Measurements from ENCODE around the gene FAM171A2. TPM values are rescaled to one million over a fixed set of nuclear protein-coding genes. Genes with fewer than 3 reads are reported as not detected.
A peak's percentile ranks its signal among the peaks of the same experiment; 100 is the strongest.
"Not testable (repeated sequence)": the region's sequence is repeated elsewhere in the genome, so short reads cannot be mapped to it uniquely, and the experiment has no call there.

FAM171A2 gene
- total and polyA plus RNA-seq, 8 donors, result 0.24 to 1.3 (median 0.69) TPM

DNA sequence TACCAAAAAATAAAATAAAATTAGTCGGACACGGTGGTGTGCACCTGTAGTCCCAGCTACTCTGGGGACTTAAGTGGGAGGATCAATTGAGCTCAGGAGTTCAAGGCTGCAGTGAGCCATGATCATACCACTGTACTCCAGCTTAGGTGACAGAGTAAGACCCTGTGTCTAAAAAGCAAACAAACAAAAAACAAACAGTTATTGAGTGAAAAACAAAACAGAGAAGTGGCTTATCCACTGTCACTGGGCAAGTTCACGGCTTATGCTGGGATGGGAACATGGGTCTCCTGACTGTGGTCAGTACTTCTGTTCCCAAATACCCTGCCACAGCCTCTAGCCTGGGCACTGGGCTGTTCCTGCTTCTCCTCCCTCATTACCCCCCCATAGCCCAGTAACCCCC is 28.1 kb downstream of the FAM171A2 start:
- no peak for FAIRE-seq
- no peak overlapping the region for H3K27ac ChIP-seq
- ATAC-seq, result peak in 1 of 4 donors; percentile 58
- no peaks in the 10 kb centered on the region for H3K9me3 ChIP-seq
- no peak for DNase-seq
- H3K27me3 ChIP-seq, result no peaks in the 10 kb centered on the region
- intact Hi-C loops (cut with DNase I), result no loop called here
- H3K36me3 ChIP-seq, result no peaks in the 10 kb centered on the region
- WGBS, 2 donors, result 43 to 63% methylated on average over 3 of the region's 3 CpGs
- peaks cover 0 to 3% (median 0%) of the 10 kb centered on the region in 3 donors for H3K4me1 ChIP-seq
- TF ChIP-seq, protein P1, sequence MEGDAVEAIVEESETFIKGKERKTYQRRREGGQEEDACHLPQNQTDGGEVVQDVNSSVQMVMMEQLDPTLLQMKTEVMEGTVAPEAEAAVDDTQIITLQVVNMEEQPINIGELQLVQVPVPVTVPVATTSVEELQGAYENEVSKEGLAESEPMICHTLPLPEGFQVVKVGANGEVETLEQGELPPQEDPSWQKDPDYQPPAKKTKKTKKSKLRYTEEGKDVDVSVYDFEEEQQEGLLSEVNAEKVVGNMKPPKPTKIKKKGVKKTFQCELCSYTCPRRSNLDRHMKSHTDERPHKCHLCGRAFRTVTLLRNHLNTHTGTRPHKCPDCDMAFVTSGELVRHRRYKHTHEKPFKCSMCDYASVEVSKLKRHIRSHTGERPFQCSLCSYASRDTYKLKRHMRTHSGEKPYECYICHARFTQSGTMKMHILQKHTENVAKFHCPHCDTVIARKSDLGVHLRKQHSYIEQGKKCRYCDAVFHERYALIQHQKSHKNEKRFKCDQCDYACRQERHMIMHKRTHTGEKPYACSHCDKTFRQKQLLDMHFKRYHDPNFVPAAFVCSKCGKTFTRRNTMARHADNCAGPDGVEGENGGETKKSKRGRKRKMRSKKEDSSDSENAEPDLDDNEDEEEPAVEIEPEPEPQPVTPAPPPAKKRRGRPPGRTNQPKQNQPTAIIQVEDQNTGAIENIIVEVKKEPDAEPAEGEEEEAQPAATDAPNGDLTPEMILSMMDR (IDR thresholded peaks at IDR 0.05), result no peak
- no peak overlapping the region for H3K4me3 ChIP-seq

DNA sequence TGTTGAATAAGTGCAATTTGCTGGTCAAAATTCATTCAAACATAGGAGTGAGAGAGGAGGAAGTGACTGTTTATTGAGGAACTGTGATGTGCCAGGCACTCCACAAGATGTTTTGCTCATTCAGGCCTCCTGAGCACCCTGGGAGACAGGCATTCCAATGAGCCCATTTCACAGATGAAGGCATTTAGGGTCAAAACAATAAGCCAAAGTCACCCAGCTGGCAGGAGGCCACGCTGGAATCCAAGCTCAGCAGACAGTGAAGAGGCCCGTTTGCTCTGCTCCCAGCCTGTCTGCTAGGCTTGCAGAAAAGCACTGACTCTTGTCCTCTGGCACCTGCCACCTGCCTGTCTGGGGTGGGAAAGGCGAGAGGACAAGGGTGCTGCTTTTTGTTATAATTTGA is 28.9 kb downstream of the FAM171A2 start:
- FAIRE-seq (no peak), DNase-seq (no peak), ATAC-seq (peak in 1 of 4 donors; percentile 26)
- 41 to 53% methylated on average over 3 of the region's 3 CpGs for WGBS, 2 donors
- intact Hi-C loops (cut with DNase I), result loop anchor here in 1 of 3 donors (5.0 kb wide), 1 partner anchor 122 kb away; no protein-coding TSS in a partner anchor
- Histone ChIP-seq H3K36me3 (no peaks in the 10 kb centered on the region), H3K4me1 (peaks cover 0 to 3% (median 0%) of the 10 kb centered on the region in 3 donors), H3K27me3 (no peaks in the 10 kb centered on the region), H3K27ac (no peak overlapping the region), H3K4me3 (no peak overlapping the region), H3K9me3 (no peaks in the 10 kb centered on the region)
- TF ChIP-seq, protein P1 (IDR thresholded peaks at IDR 0.05), result no peak

DNA sequence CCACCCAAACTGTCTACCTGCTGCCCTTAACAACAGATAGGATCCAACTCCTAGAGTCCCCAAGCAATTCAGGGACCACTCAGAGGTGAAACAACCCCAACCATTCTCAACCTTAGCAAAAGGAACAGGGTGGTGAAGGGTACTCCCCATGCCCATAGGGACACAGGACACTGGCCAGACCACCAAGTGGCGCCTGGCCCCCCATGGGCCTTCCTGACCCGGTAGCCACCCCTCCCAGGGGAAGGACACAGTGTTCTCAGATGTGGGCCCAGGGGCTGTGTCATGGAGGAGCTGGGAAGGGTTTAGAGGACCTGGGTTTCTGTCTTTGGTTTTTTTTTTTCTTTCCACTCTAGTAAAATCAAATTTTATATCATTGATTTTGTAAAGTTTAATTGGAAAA is 29.3 kb downstream of the FAM171A2 start:
- no peaks in the 10 kb centered on the region for H3K9me3 ChIP-seq
- no peak overlapping the region for H3K27ac ChIP-seq
- ATAC-seq (no peak), FAIRE-seq (no peak), DNase-seq (no peak)
- H3K27me3 ChIP-seq, result no peaks in the 10 kb centered on the region
- no peaks in the 10 kb centered on the region for H3K36me3 ChIP-seq
- intact Hi-C loops (cut with DNase I), result loop anchor here in 1 of 3 donors (5.0 kb wide), 1 partner anchor 122 kb away; no protein-coding TSS in a partner anchor
- WGBS, 2 donors, result 44 to 46% methylated on average over 2 of the region's 2 CpGs
- TF ChIP-seq, protein P1 (IDR thresholded peaks at IDR 0.05), result no peak
- H3K4me3 ChIP-seq, result no peak overlapping the region
- H3K4me1 ChIP-seq, result peaks cover 0 to 3% (median 0%) of the 10 kb centered on the region in 3 donors

GRCh38 chr17:44333371-44333770 is 30.3 kb downstream of the FAM171A2 start:
- no peaks in the 10 kb centered on the region for H3K9me3 ChIP-seq
- H3K36me3 ChIP-seq, result no peaks in the 10 kb centered on the region
- no peaks in the 10 kb centered on the region for H3K27me3 ChIP-seq
- 69 to 83% methylated on average over 5 of the region's 5 CpGs for WGBS, 2 donors
- DNase-seq (peak in 1 of 6 donors; percentile 6), FAIRE-seq (no peak), ATAC-seq (peak in 2 of 4 donors; percentile 19 to 41)
- TF ChIP-seq, protein P1 (IDR thresholded peaks at IDR 0.05), result no peak
- intact Hi-C loops (cut with DNase I), result loop anchor here in 1 of 3 donors (5.0 kb wide), 1 partner anchor 121 kb away; no protein-coding TSS in a partner anchor
- no peak overlapping the region for H3K27ac ChIP-seq
- peaks cover 0 to 3% (median 0%) of the 10 kb centered on the region in 3 donors for H3K4me1 ChIP-seq
- no peak overlapping the region for H3K4me3 ChIP-seq

GRCh38 chr17:44331249-44331760 is 32.3 kb downstream of the FAM171A2 start:
- H3K36me3 ChIP-seq, result no peaks in the 10 kb centered on the region
- TF ChIP-seq, protein P1 (IDR thresholded peaks at IDR 0.05), result peak; percentile 69 to 86 (median 82)
- intact Hi-C loops (cut with DNase I), result loop anchor here in 1 of 3 donors (5.0 kb wide), 1 partner anchor 119 kb away; no protein-coding TSS in a partner anchor
- WGBS, 2 donors, result 2% methylated on average over 7 of the region's 7 CpGs
- ATAC-seq (peak; percentile 19 to 62 (median 56)), DNase-seq (peak in 4 of 6 donors; percentile 58 to 82 (median 62)), FAIRE-seq (no peak)
- no peaks in the 10 kb centered on the region for H3K27me3 ChIP-seq
- no peak overlapping the region for H3K4me3 ChIP-seq
- no peaks in the 10 kb centered on the region for H3K9me3 ChIP-seq
- H3K4me1 ChIP-seq, result peaks cover 0 to 3% (median 1%) of the 10 kb centered on the region in 3 donors
- no peak overlapping the region for H3K27ac ChIP-seq

DNA sequence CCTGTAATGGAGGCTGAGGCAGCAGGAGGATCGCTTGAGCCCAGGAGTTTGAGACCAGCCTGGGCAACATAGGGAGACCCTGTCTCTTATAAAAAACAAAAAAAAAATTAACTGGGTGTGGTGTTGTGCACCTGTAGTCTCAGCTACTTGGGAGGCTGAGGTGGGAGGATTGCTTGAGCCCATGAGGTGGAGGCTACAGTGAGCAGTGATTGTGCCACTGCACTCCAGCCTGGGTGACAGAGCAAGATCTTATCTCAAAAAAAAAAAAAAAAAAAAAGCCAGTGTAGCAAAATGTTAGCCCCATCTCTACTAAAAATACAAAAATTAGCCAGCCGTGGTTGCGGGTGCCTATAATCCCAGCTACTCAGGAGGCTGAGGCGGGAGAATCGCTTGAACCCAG is 33.4 kb downstream of the FAM171A2 start:
- H3K4me1 ChIP-seq, H3K36me3 ChIP-seq, H3K27ac ChIP-seq, FAIRE-seq, H3K27me3 ChIP-seq, ATAC-seq, H3K4me3 ChIP-seq, DNase-seq, H3K9me3 ChIP-seq: not testable (repeated sequence)
- intact Hi-C loops (cut with DNase I), result loop anchor here in 1 of 3 donors (5.0 kb wide), 1 partner anchor 118 kb away; no protein-coding TSS in a partner anchor
- WGBS, 2 donors, result 70 to 71% methylated on average over 5 of the region's 5 CpGs

GRCh38 chr17:44329516-44329915 is 34.1 kb downstream of the FAM171A2 start:
- H3K9me3 ChIP-seq, H3K27me3 ChIP-seq, ATAC-seq, H3K36me3 ChIP-seq, FAIRE-seq, H3K4me1 ChIP-seq, H3K27ac ChIP-seq, H3K4me3 ChIP-seq: not testable (repeated sequence)
- intact Hi-C loops (cut with DNase I), result loop anchor here in 1 of 3 donors (10.0 kb wide), 1 partner anchor 115 kb away; the partner anchor contains the start of gene UBTF
- DNase-seq, result peak in 1 of 6 donors; percentile 7
- 80 to 90% methylated on average over 7 of the region's 7 CpGs for WGBS, 2 donors
